Suprapubic skin (tissue), 4 donors: ENCODE measurements around the gene RBMS3. TPM values are rescaled to one million over a fixed set of nuclear protein-coding genes. Genes with fewer than 3 reads are reported as not detected.
"Not testable (repeated sequence)": the region's sequence is repeated elsewhere in the genome, so short reads cannot be mapped to it uniquely, and the experiment has no call there.

Experiments used
- DNase-seq, 2 donors: peaks; one replicate each; pipeline ENCODE4 v3.0.0-alpha.2; 2019; ENCODE audit warnings: low spot score in 2 of 2
- H3K27ac ChIP-seq: fragments of 200-600 bp; sonication (generic); one replicate; pipeline ENCODE4 v1.5.1; 2019
- H3K27me3 ChIP-seq: fragments of 200-600 bp; sonication (generic); one replicate; pipeline ENCODE4 v1.5.1; 2019
- H3K36me3 ChIP-seq: fragments of 200-600 bp; sonication (generic); one replicate; pipeline ENCODE4 v1.5.1; 2019
- H3K4me1 ChIP-seq: fragments of 200-600 bp; sonication (generic); one replicate; pipeline ENCODE4 v1.5.1; 2019
- H3K4me3 ChIP-seq: fragments of 200-600 bp; sonication (generic); one replicate; pipeline ENCODE4 v1.5.1; 2019; ENCODE audit warnings: mild to moderate bottlenecking
- H3K9me3 ChIP-seq: fragments of 200-600 bp; sonication (generic); one replicate; pipeline ENCODE4 v1.5.1; 2019
- CTCF ChIP-seq, 2 donors: fragments of 200-600 bp in 1 of 2; fragments of 450-650 bp in 1 of 2; sonication (generic) in 1 of 2; IDR thresholded peaks; one replicate each; pipeline ENCODE4 v1.5.1; 2016 to 2019; ENCODE audit warnings: antibody characterized with exemption in 2 of 2, mild to moderate bottlenecking in 1 of 2, moderate library complexity in 1 of 2
- EP300 ChIP-seq: sonication (generic); formaldehyde crosslinking; IDR thresholded peaks from one replicate; pipeline ENCODE4 v1.6.1; 2017; ENCODE audit warnings: antibody characterized with exemption
- POLR2A ChIP-seq, 2 donors: fragments of 450-650 bp; IDR thresholded peaks; one replicate each; pipeline ENCODE4 v1.6.1; 2017; ENCODE audit warnings: antibody characterized with exemption in 2 of 2, mild to moderate bottlenecking in 2 of 2, moderate library complexity in 2 of 2
- POLR2AphosphoS5 ChIP-seq, 3 donors: sonication (generic); formaldehyde crosslinking; IDR thresholded peaks; one replicate each; pipeline ENCODE4 v1.6.1; 2017; ENCODE audit warnings: antibody characterized with exemption in 3 of 3
- whole genome bisulfite sequencing: methylation state at CpG from one replicate; pipeline ENCODE4 v1.1.5; 2018; 5-methylcytosine and 5-hydroxymethylcytosine counted together
- total RNA-seq, 4 donors: library from RNA; depleted of rRNA; stranded (reverse); fragments of >200 nt; gene quantifications; one replicate each; pipeline ENCODE4 v1.1.0, GENCODE V29; 2016

The RBMS3 gene
- total RNA-seq, 4 donors from 2014 or later: 7.7 to 23.4 (median 11.9) TPM

DNA sequence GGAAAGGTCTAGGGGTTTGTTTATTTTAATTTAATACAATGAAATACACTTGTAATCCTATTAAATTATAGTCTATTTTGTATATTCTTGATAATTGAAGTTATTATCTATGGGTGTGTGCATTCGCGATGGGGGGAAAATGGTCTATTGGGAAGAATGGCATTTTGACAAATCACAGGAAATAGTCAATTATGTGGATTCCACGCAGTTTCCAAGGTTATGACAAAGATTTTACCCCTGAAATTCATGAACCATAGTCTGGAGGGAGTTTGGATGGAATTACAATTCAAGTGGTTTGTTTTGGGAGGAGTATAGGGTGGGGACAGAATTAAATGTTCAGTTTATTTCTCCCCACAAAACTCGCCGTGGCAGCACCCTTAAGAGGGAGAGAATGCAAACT lies 66.5 kb downstream of the RBMS3 start:
- Histone ChIP-seq H3K4me1 (no peaks in the 10 kb centered on the region), H3K9me3 (no peaks in the 10 kb centered on the region), H3K27ac (no peak overlapping the region), H3K27me3 (no peaks in the 10 kb centered on the region), H3K4me3 (no peak overlapping the region), H3K36me3 (no peaks in the 10 kb centered on the region)
- no peak for DNase-seq
- TF ChIP-seq POLR2AphosphoS5 (IDR thresholded peaks at IDR 0.05): no peak
- no peak for TF ChIP-seq POLR2A (IDR thresholded peaks at IDR 0.05)
- no peak for TF ChIP-seq CTCF (IDR thresholded peaks at IDR 0.05)
- no peak for TF ChIP-seq EP300
- WGBS: 62% methylated on average over 5 of the region's 5 CpGs

GRCh38 chr3:29348316-29348715 lies 67.4 kb downstream of the RBMS3 start:
- no peak for DNase-seq
- Histone ChIP-seq H3K27ac (no peak overlapping the region), H3K4me3 (no peak overlapping the region), H3K9me3 (no peaks in the 10 kb centered on the region), H3K36me3 (no peaks in the 10 kb centered on the region), H3K27me3 (no peaks in the 10 kb centered on the region), H3K4me1 (no peaks in the 10 kb centered on the region)
- no peak for TF ChIP-seq POLR2A (IDR thresholded peaks at IDR 0.05)
- TF ChIP-seq EP300: no peak
- no peak for TF ChIP-seq CTCF (IDR thresholded peaks at IDR 0.05)
- no peak for TF ChIP-seq POLR2AphosphoS5 (IDR thresholded peaks at IDR 0.05)
- WGBS: 69% methylated on average over 4 of the region's 4 CpGs

DNA sequence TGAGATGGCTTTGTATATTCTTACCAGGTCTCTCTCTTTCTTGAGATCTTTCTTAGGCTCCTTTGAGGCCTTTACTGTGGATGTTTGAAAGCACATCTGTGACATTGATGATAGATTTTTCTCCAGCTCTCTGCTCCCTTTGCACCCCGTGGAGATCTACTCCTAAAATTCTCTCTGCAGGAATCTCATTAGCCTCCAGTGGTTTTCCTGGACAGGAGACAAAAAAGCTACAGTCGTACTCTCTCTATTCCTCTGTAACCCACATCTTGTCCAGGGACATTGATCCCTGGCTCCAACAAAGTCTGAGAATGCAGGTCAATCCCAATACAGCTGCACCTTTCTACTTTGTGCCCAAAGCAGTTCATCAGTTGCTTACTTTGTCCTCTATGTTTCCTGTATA lies 68.2 kb downstream of the RBMS3 start:
- DNase-seq: no peak
- Histone ChIP-seq H3K36me3 (no peaks in the 10 kb centered on the region), H3K9me3 (no peaks in the 10 kb centered on the region), H3K4me3 (no peak overlapping the region), H3K27me3 (no peaks in the 10 kb centered on the region), H3K4me1 (peaks cover under 1% of the 10 kb centered on the region), H3K27ac (no peak overlapping the region)
- TF ChIP-seq EP300 (no peak), POLR2A (IDR thresholded peaks at IDR 0.05) (no peak)
- WGBS: 66% methylated on average over 2 of the region's 2 CpGs

DNA sequence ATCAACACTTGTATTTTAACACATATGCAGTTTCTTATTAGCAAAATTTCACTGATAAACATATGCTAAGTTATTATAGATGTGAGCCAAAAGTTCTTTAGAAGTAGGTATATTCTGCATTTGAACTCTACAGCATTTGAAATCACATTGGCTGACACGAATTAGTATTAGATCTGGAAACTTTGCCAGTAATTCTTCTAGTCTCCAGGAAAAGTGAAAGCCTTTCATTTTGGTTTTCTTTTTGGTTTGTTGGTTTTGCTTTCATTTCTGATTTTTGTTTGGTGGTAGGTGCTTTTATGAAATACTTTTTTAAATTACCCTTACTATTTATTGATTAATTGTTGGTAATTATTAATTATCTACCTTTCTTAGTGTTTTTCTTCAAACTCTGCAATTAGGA lies 72.9 kb downstream of the RBMS3 start:
- H3K27me3 ChIP-seq: no peaks in the 10 kb centered on the region
- no peak for DNase-seq
- H3K4me1 ChIP-seq: peaks cover 3% of the 10 kb centered on the region
- TF ChIP-seq POLR2A (IDR thresholded peaks at IDR 0.05): no peak
- TF ChIP-seq POLR2AphosphoS5 (IDR thresholded peaks at IDR 0.05): no peak
- no peak for TF ChIP-seq CTCF (IDR thresholded peaks at IDR 0.05)
- no peak for TF ChIP-seq EP300
- no peaks in the 10 kb centered on the region for H3K9me3 ChIP-seq
- no peak overlapping the region for H3K4me3 ChIP-seq
- H3K27ac ChIP-seq: no peak overlapping the region
- WGBS: 4% methylated on average over 1 of the region's 1 CpG
- H3K36me3 ChIP-seq: no peaks in the 10 kb centered on the region

DNA sequence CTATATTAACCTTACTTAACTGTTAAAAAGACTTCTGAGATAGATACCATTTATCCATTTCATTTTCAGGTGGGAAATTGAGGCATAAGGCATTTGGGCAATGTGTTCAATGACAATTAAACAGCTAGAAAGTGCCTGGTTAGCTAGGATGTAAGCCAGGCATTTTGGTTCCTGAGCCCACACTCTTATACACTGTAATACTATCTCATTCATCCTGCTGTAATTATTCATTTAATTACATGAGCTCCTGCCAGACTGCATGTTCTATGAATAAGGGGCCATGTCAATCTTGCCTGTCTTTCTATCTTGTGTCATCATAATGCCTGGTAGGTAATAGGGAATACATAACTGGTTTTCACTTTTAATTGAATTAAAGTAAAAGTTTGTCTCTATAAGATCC lies 74.0 kb downstream of the RBMS3 start:
- no peaks in the 10 kb centered on the region for H3K36me3 ChIP-seq
- H3K4me1 ChIP-seq: peaks cover 3% of the 10 kb centered on the region
- H3K27me3 ChIP-seq: no peaks in the 10 kb centered on the region
- H3K4me3 ChIP-seq: no peak overlapping the region
- no peak for DNase-seq
- no peak overlapping the region for H3K27ac ChIP-seq
- TF ChIP-seq CTCF (IDR thresholded peaks at IDR 0.05) (no peak), POLR2A (IDR thresholded peaks at IDR 0.05) (no peak), EP300 (no peak), POLR2AphosphoS5 (IDR thresholded peaks at IDR 0.05) (no peak)
- H3K9me3 ChIP-seq: no peaks in the 10 kb centered on the region

GRCh38 chr3:29356062-29356461 lies 75.2 kb downstream of the RBMS3 start:
- Histone ChIP-seq H3K4me1 (peaks cover 3% of the 10 kb centered on the region), H3K36me3 (no peaks in the 10 kb centered on the region), H3K27ac (no peak overlapping the region), H3K9me3 (no peaks in the 10 kb centered on the region), H3K27me3 (no peaks in the 10 kb centered on the region), H3K4me3 (no peak overlapping the region)
- TF ChIP-seq POLR2AphosphoS5 (IDR thresholded peaks at IDR 0.05) (no peak), POLR2A (IDR thresholded peaks at IDR 0.05) (no peak), EP300 (no peak), CTCF (IDR thresholded peaks at IDR 0.05) (no peak)
- DNase-seq: no peak
- 91% methylated on average over 3 of the region's 3 CpGs for WGBS

DNA sequence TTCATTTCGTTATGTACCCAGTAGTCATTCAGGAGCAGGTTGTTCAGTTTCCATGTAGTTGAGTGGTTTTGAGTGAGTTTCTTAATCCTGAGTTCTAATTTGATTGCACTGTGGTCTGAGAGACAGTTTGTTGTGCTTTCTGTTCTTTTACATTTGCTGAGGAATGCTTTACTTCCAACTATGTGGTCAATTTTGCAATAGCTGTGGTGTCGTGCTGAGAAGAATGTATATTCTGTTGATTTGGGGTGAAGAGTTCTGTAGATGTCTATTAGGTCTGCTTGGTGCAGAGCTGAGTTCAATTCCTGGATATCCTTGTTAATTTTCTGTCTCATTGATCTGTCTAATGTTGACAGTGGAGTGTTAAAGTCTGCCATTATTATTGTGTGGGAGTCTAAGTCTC lies 79.4 kb downstream of the RBMS3 start:
- 73% methylated on average over 2 of the region's 2 CpGs for WGBS
- H3K4me3 ChIP-seq: not testable (repeated sequence)

More for the DNA sequence above, 79.4 kb downstream of the RBMS3 start:
- not testable (repeated sequence) for H3K27me3 ChIP-seq, DNase-seq, H3K4me1 ChIP-seq, H3K9me3 ChIP-seq, H3K36me3 ChIP-seq, H3K27ac ChIP-seq
